ENCODE data around the gene YY2.

DNA sequence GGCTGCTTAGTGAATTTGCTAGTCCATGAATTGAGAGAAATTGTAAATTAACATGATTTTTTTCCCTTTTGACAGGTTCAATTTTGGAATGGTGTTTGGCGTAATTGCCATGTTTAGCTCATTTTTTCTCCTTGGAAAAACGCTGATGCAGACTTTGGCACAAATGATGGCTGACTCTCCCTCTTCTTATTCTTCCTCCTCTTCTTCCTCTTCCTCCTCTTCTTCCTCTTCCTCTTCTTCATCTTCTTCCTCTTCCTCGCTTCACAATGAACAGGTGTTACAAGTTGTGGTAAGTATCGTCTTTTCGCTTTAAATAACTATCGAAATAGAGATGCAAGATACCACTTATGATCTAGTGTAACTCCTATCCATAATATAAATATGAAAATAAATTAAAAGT is 10.7 kb upstream of the YY2 start:
- TF ChIP-seq, protein P1, sequence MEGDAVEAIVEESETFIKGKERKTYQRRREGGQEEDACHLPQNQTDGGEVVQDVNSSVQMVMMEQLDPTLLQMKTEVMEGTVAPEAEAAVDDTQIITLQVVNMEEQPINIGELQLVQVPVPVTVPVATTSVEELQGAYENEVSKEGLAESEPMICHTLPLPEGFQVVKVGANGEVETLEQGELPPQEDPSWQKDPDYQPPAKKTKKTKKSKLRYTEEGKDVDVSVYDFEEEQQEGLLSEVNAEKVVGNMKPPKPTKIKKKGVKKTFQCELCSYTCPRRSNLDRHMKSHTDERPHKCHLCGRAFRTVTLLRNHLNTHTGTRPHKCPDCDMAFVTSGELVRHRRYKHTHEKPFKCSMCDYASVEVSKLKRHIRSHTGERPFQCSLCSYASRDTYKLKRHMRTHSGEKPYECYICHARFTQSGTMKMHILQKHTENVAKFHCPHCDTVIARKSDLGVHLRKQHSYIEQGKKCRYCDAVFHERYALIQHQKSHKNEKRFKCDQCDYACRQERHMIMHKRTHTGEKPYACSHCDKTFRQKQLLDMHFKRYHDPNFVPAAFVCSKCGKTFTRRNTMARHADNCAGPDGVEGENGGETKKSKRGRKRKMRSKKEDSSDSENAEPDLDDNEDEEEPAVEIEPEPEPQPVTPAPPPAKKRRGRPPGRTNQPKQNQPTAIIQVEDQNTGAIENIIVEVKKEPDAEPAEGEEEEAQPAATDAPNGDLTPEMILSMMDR (IDR thresholded peaks at IDR 0.05): no peak
- no peak for TF ChIP-seq POLR2A (IDR thresholded peaks at IDR 0.05)

Measured in uterus (tissue), 2 donors.